Adrenal gland (tissue), 5 donors: ENCODE measurements around the gene SMAD7.

Source experiments
- CTCF ChIP-seq, 6 experiments: fragments of 450-650 bp in 4 of 6; fragments of 200-600 bp in 2 of 6; sonication (generic) in 1 of 6; IDR thresholded peaks; 1 replicate in 5 of 6; 2 replicates in 1 of 6; pipeline versions ENCODE4 v1.5.1 to v1.8.0; 2016 to 2021; ENCODE audit warnings: antibody characterized with exemption in 6 of 6, mild to moderate bottlenecking in 2 of 6, moderate library complexity in 1 of 6
- POLR2A ChIP-seq, 2 donors: fragments of 450-650 bp; IDR thresholded peaks; one replicate each; pipeline ENCODE4 v1.6.1; 2017; ENCODE audit warnings: antibody characterized with exemption in 2 of 2, mild to moderate bottlenecking in 2 of 2, moderate library complexity in 1 of 2
- donor health status: DM: no; HTN: no; CAD: no.

- no peak for TF ChIP-seq CTCF (IDR thresholded peaks at IDR 0.05)
- TF ChIP-seq POLR2A (IDR thresholded peaks at IDR 0.05), result no peak
Observed at GRCh38 chr18:48957136-48957535, 6.4 kb upstream of the SMAD7 start.
